Naive thymus-derived CD4-positive, alpha-beta T cell (primary cell): ENCODE data around the gene ZNF331. TPM values are rescaled to one million over a fixed set of nuclear protein-coding genes. Genes with fewer than 3 reads are reported as not detected.

ENCODE experiments used
- ATAC-seq: fragments of 150-1000 bp; cut with Tn5 transposase; 2 replicates; pipeline ENCODE4 v1.10.0; 2021; ENCODE audit warnings: mild to moderate bottlenecking, moderate library complexity
- CTCF ChIA-PET: fragments of 350-600 bp; sonication (Branson Sonifier 250); formaldehyde crosslinking; loops from one replicate; lab custom pipeline; 2021; ENCODE audit warnings: antibody characterized with exemption; lab: Charles Lee
- POLR2A ChIA-PET: fragments of 350-600 bp; sonication (Branson Sonifier 250); formaldehyde crosslinking; loops from one replicate; lab custom pipeline; 2021; ENCODE audit warnings: antibody characterized with exemption, inconsistent platforms; lab: Charles Lee
- DNase-seq, 9 donors: peaks; one replicate each; pipeline versions ENCODE4 v3.0.0 to v3.0.0-alpha.2; 2020 to 2022; ENCODE audit warnings: mixed read lengths in 1 of 9
- H3K27ac ChIP-seq: one replicate; pipeline ENCODE4 v1.7.0; 2013; ENCODE audit warnings: mild to moderate bottlenecking, low read depth, low read length, moderate library complexity
- H3K27me3 ChIP-seq, 2 donors: one replicate each; pipeline ENCODE4 v1.7.0; 2013; ENCODE audit warnings: low read length in 2 of 2, mild to moderate bottlenecking in 2 of 2, moderate library complexity in 2 of 2; ENCODE audit not compliant: control insufficient read depth in 2 of 2, insufficient read depth in 2 of 2
- H3K36me3 ChIP-seq, 3 experiments: 1 replicate in 2 of 3; 2 replicates in 1 of 3; pipeline ENCODE4 v1.7.0; 2013; ENCODE audit warnings: low read length in 3 of 3, mild to moderate bottlenecking in 3 of 3, moderate library complexity in 1 of 3; ENCODE audit not compliant: insufficient read depth in 3 of 3, control insufficient read depth in 2 of 3
- H3K4me1 ChIP-seq, 2 donors: one replicate each; pipeline ENCODE4 v1.7.0; 2013; ENCODE audit warnings: low read length in 2 of 2, mild to moderate bottlenecking in 2 of 2, moderate library complexity in 1 of 2; ENCODE audit not compliant: control insufficient read depth in 2 of 2, insufficient read depth in 2 of 2
- H3K4me3 ChIP-seq: 2 replicates; pipeline ENCODE4 v1.7.0; 2013; ENCODE audit warnings: mild to moderate bottlenecking, low read length
- H3K9me3 ChIP-seq, 3 experiments: 1 replicate in 2 of 3; 2 replicates in 1 of 3; pipeline ENCODE4 v1.7.0; 2013; ENCODE audit warnings: low read length in 3 of 3; ENCODE audit not compliant: control insufficient read depth in 2 of 3
- H3K27ac Mint-ChIP-seq, 9 donors: one replicate each; pipeline ENCODE4 v1.8.0; 2020 to 2022; ENCODE audit warnings: mixed read lengths in 9 of 9, mild to moderate bottlenecking in 8 of 9, moderate library complexity in 5 of 9, inconsistent platforms in 2 of 9
- H3K27me3 Mint-ChIP-seq, 5 donors: one replicate each; pipeline ENCODE4 v1.8.0; 2021 to 2022; ENCODE audit warnings: mixed read lengths in 5 of 5, mild to moderate bottlenecking in 1 of 5
- H3K36me3 Mint-ChIP-seq, 5 donors: one replicate each; pipeline ENCODE4 v1.8.0; 2020 to 2022; ENCODE audit warnings: mixed read lengths in 5 of 5, mild to moderate bottlenecking in 3 of 5, inconsistent platforms in 1 of 5
- H3K4me1 Mint-ChIP-seq, 7 donors: one replicate each; pipeline ENCODE4 v1.8.0; 2020 to 2022; ENCODE audit warnings: mixed read lengths in 7 of 7, mild to moderate bottlenecking in 3 of 7, inconsistent platforms in 1 of 7
- H3K4me3 Mint-ChIP-seq, 10 donors: one replicate each; pipeline ENCODE4 v1.8.0; 2020 to 2022; ENCODE audit warnings: mild to moderate bottlenecking in 10 of 10, mixed read lengths in 10 of 10, moderate library complexity in 6 of 10, inconsistent platforms in 2 of 10
- H3K9me3 Mint-ChIP-seq, 11 donors: one replicate each; pipeline ENCODE4 v1.8.0; 2020 to 2022; ENCODE audit warnings: mixed read lengths in 11 of 11, mild to moderate bottlenecking in 4 of 11, inconsistent platforms in 1 of 11, moderate library complexity in 1 of 11
- intact Hi-C, 2 donors: fragments of 100-400 bp; cut with micrococcal nuclease; formaldehyde crosslinking; loops; one replicate each; pipeline ENCODE4 v1.15.1; 2023
- polyA plus RNA-seq, 2 donors: library from polyadenylated mRNA; unstranded; fragments of 300-500 nt; fragmentation: Illumina TruSeq; gene quantifications; one replicate each; pipeline ENCODE4 v1.2.3, GENCODE V29; 2021
- total RNA-seq, 6 experiments: library from RNA in 5 of 6; stranded (reverse) in 5 of 6; gene quantifications; 1 replicate in 5 of 6; 2 replicates in 1 of 6; pipeline ENCODE4 v1.2.3 and lab custom pipeline; 2021 to 2026

ZNF331 gene
- total and polyA plus RNA-seq, 7 experiments from 2014 or later: 18.1 to 318 (median 68.0) TPM

- ATAC-seq: no peak
- H3K4me3 Mint-ChIP-seq: no peak overlapping the region
These were observed 89.0 kb downstream of the ZNF331 start for GRCh38 chr19:53626976-53627375.

More at GRCh38 chr19:53626976-53627375, 89.0 kb downstream of the ZNF331 start:
- H3K27ac Mint-ChIP-seq: no peak overlapping the region
- Histone ChIP-seq H3K9me3 (no peaks in the 10 kb centered on the region), H3K4me1 (no peaks in the 10 kb centered on the region), H3K27ac (no peak overlapping the region), H3K27me3 (no peaks in the 10 kb centered on the region), H3K36me3 (no peaks in the 10 kb centered on the region), H3K4me3 (no peak overlapping the region)
- H3K9me3 Mint-ChIP-seq: peaks cover 0 to 51% (median 16%) of the 10 kb centered on the region in 11 donors
- H3K27me3 Mint-ChIP-seq: peaks cover 0 to 5% (median 0%) of the 10 kb centered on the region in 5 donors
- H3K4me1 Mint-ChIP-seq: peaks cover 0 to 4% (median 0%) of the 10 kb centered on the region in 7 donors
- intact Hi-C loops: no loop called here
- POLR2A ChIA-PET: no interaction called here
- peaks cover 0 to 2% (median 0%) of the 10 kb centered on the region in 5 donors for H3K36me3 Mint-ChIP-seq
- CTCF ChIA-PET: no interaction called here
- DNase-seq: no peak

Other genes starting within 250 kb of the ZNF331 start
- gene ZNF845, start 204.4 kb upstream of the ZNF331 start, total RNA-seq: 10 to 100 TPM in 3 of 5 experiments, 1 to 10 TPM in 2; 4.6 to 18.9 (median 11.1) TPM
- 10 to 100 TPM in 1 of 2 donors, 1 to 10 TPM in 1; 6.5 to 19.8 TPM for gene ZNF845, start 204.4 kb upstream of the ZNF331 start, polyA plus RNA-seq
- 10 to 100 TPM; 11.5 to 33.7 (median 24.2) TPM for gene ZNF525, start 172.4 kb upstream of the ZNF331 start, total RNA-seq
- gene ZNF525, start 172.4 kb upstream of the ZNF331 start, polyA plus RNA-seq: 10 to 100 TPM; 12.4 to 13.9 TPM
- 10 to 100 TPM in 3 of 5 experiments, 1 to 10 TPM in 2; 5.1 to 19.5 (median 11.4) TPM for gene ZNF765, start 143.0 kb upstream of the ZNF331 start, total RNA-seq
- 10 to 100 TPM in 1 of 2 donors, 1 to 10 TPM in 1; 6.9 to 13.1 TPM for gene ZNF765, start 143.0 kb upstream of the ZNF331 start, polyA plus RNA-seq
- gene ZNF761, start 106.2 kb upstream of the ZNF331 start, total RNA-seq: 10 to 100 TPM in 3 of 5 experiments, 1 to 10 TPM in 2; 8.0 to 18.8 (median 13.1) TPM
- gene ZNF761, start 106.2 kb upstream of the ZNF331 start, polyA plus RNA-seq: 10 to 100 TPM; 12.6 to 13.9 TPM
- 10 to 100 TPM in 1 of 5 experiments, 1 to 10 TPM in 4; 2.5 to 11.2 (median 4.6) TPM for gene ZNF813, start 70.4 kb upstream of the ZNF331 start, total RNA-seq
- gene ZNF813, start 70.4 kb upstream of the ZNF331 start, polyA plus RNA-seq: 1 to 10 TPM; 3.9 to 7.0 TPM
- not detected for gene DPRX, start 93.9 kb downstream of the ZNF331 start, total RNA-seq
- gene DPRX, start 93.9 kb downstream of the ZNF331 start, polyA plus RNA-seq: not detected